WTC11 (cell line): ENCODE measurements around the gene LDLR.

ENCODE experiments used
- ATF3 ChIP-seq: sonication (generic); formaldehyde crosslinking; conservative IDR thresholded peaks from 2 replicates; pipeline ENCODE4 v1.8.1; 2022; ENCODE audit warnings: mild to moderate bottlenecking, missing genetic modification reagents
- JUN ChIP-seq: sonication (generic); formaldehyde crosslinking; IDR thresholded peaks from 2 replicates; pipeline ENCODE4 v1.8.0; 2023; ENCODE audit warnings: mild to moderate bottlenecking, missing genetic modification reagents

- TF ChIP-seq JUN (CRISPR knock-in tag) (no peak), ATF3 (CRISPR knock-in tag) (no peak)
These were observed 10.8 kb downstream of the LDLR start for GRCh38 chr19:11100049-11100448.
